HepG2 (cell line): ENCODE results near the gene CPM. TPM values are rescaled to one million over a fixed set of nuclear protein-coding genes. Genes with fewer than 3 reads are reported as not detected.

Experiments
- ATAC-seq: fragments of 200-7000 bp; cut with Tn5 transposase; 3 replicates; pipeline ENCODE4 v1.9.1; 2020; ENCODE audit warnings: mild to moderate bottlenecking, moderate library complexity
- BruUV-seq: library from RNA; stranded (reverse); fragments of 400-500 nt; replicated peaks from 2 replicates; lab custom pipeline; 2021; lab: Mats Ljungman, UMichigan
- CTCF ChIA-PET: fragments of 300-600 bp; formaldehyde crosslinking; extraction: SDS; loops from one replicate; lab custom pipeline; 2021; ENCODE audit warnings: low total read pairs, inconsistent platforms, low intra/inter-chr PET ratio; lab: Yijun Ruan, JAX
- POLR2A ChIA-PET: fragments of 350-600 bp; sonication (Branson Sonifier 250); formaldehyde crosslinking; loops from one replicate; lab custom pipeline; 2020; ENCODE audit warnings: antibody characterized with exemption, inconsistent platforms; lab: Yijun Ruan, JAX
- DNase-seq: peaks from one replicate; pipeline ENCODE4 v3.0.0-alpha.2; 2015; ENCODE audit warnings: low spot score
- FAIRE-seq: peaks from 3 replicates; lab custom pipeline; 2011; peaks lifted over from hg19 to GRCh38; lab: Jason Lieb, UNC
- H2AFZ ChIP-seq: one replicate; pipeline ENCODE4 v1.6.1; 2011; ENCODE audit warnings: low read length, inconsistent platforms
- H3K27ac ChIP-seq: fragments of 300-600 bp; 3 replicates; pipeline ENCODE4 v1.8.0; 2011; ENCODE audit warnings: mixed run types, mild to moderate bottlenecking, mixed read lengths, low read length, inconsistent platforms; ENCODE audit not compliant: insufficient read depth; ENCODE audit errors: extremely low read length
- H3K27me3 ChIP-seq, 2 experiments: fragments of 200-600 bp in 1 of 2; 2 replicates in 1 of 2; 3 replicates in 1 of 2; pipeline versions ENCODE4 v1.6.0 to v1.8.0; 2011; ENCODE audit warnings: low read length in 2 of 2, mild to moderate bottlenecking in 2 of 2, moderate library complexity in 2 of 2, inconsistent platforms in 1 of 2; ENCODE audit not compliant: insufficient read depth in 2 of 2, control insufficient read depth in 1 of 2
- H3K36me3 ChIP-seq, 2 experiments: fragments of 200-600 bp in 1 of 2; replicated peaks in 1 of 2; 2 replicates in 1 of 2; 3 replicates in 1 of 2; pipeline versions ENCODE4 v1.5.1 to v1.8.0; 2011; ENCODE audit warnings: low read length in 2 of 2, inconsistent platforms in 1 of 2; ENCODE audit not compliant: insufficient read depth in 2 of 2, control insufficient read depth in 1 of 2
- H3K4me1 ChIP-seq: 2 replicates; pipeline ENCODE4 v1.5.1; 2012; ENCODE audit warnings: low read length, inconsistent platforms; ENCODE audit not compliant: insufficient read depth
- H3K4me2 ChIP-seq: 2 replicates; pipeline ENCODE4 v1.6.0; 2011; ENCODE audit warnings: low read depth, low read length, inconsistent platforms
- H3K4me3 ChIP-seq, 3 experiments: fragments of 200-600 bp in 1 of 3; sonication (generic), shearing (Covaris generic) in 1 of 3; replicated peaks in 1 of 3; 2 replicates each; pipeline ENCODE4 v1.5.1; 2011 to 2016; ENCODE audit warnings: low read length in 3 of 3, inconsistent platforms in 2 of 3, low read depth in 2 of 3, mild to moderate bottlenecking in 2 of 3, control low read depth in 1 of 3, mixed read lengths in 1 of 3; ENCODE audit not compliant: insufficient read depth in 1 of 3
- H3K79me2 ChIP-seq: one replicate; pipeline ENCODE4 v1.6.1; 2011; ENCODE audit warnings: low read length, inconsistent platforms; ENCODE audit not compliant: insufficient read depth
- H3K9ac ChIP-seq: 2 replicates; pipeline ENCODE4 v1.6.0; 2011; ENCODE audit warnings: mild to moderate bottlenecking, low read depth, low read length, inconsistent platforms; ENCODE audit not compliant: insufficient read depth
- H3K9me3 ChIP-seq: 2 replicates; pipeline ENCODE4 v1.5.1; 2012; ENCODE audit warnings: mild to moderate bottlenecking, low read length
- H4K20me1 ChIP-seq: 2 replicates; pipeline ENCODE4 v1.6.0; 2011; ENCODE audit warnings: inconsistent platforms, mild to moderate bottlenecking, low read length, moderate library complexity; ENCODE audit not compliant: insufficient read depth
- CREM ChIP-seq, 2 experiments: sonication (generic) in 1 of 2; formaldehyde crosslinking in 1 of 2; IDR thresholded peaks; 2 replicates each; pipeline versions ENCODE4 v1.4.0 to v1.6.1; 2016 to 2020; ENCODE audit warnings: antibody characterized with exemption in 1 of 2, mild to moderate bottlenecking in 1 of 2, missing genetic modification reagents in 1 of 2
- DBP ChIP-seq: sonication (generic); formaldehyde crosslinking; IDR thresholded peaks from 2 replicates; pipeline ENCODE4 v1.4.0; 2020; ENCODE audit warnings: missing genetic modification reagents; ENCODE audit errors: not compliant biosample characterization
- KLF9 ChIP-seq: IDR thresholded peaks from 2 replicates; pipeline ENCODE4 v1.6.1; 2016; ENCODE audit warnings: low read depth
- MEIS1 ChIP-seq: sonication (generic); formaldehyde crosslinking; IDR thresholded peaks from 2 replicates; pipeline ENCODE4 v1.9.0; 2021; ENCODE audit warnings: mild to moderate bottlenecking, missing genetic modification reagents, moderate library complexity, borderline replicate concordance
- SATB2 ChIP-seq: sonication (generic); formaldehyde crosslinking; IDR thresholded peaks from 2 replicates; pipeline ENCODE4 v1.5.0; 2020; ENCODE audit warnings: missing genetic modification reagents
- XBP1 ChIP-seq: sonication (generic); formaldehyde crosslinking; IDR thresholded peaks from 2 replicates; pipeline ENCODE4 v1.5.0; 2020; ENCODE audit warnings: missing genetic modification reagents
- YEATS4 ChIP-seq: sonication (generic); formaldehyde crosslinking; IDR thresholded peaks from 2 replicates; pipeline ENCODE4 v1.4.0; 2020; ENCODE audit warnings: missing genetic modification reagents, borderline replicate concordance
- ZNF260 ChIP-seq: sonication (generic); formaldehyde crosslinking; IDR thresholded peaks from 2 replicates; pipeline ENCODE4 v1.4.0; 2020; ENCODE audit warnings: missing genetic modification reagents, low read depth, mild to moderate bottlenecking, borderline replicate concordance
- ZNF296 ChIP-seq: sonication (generic); formaldehyde crosslinking; conservative IDR thresholded peaks from 2 replicates; pipeline ENCODE4 v1.5.0; 2020; ENCODE audit warnings: mild to moderate bottlenecking, missing genetic modification reagents
- ZNF33A ChIP-seq: sonication (generic); formaldehyde crosslinking; IDR thresholded peaks from 2 replicates; pipeline ENCODE4 v1.5.1; 2020; ENCODE audit warnings: missing genetic modification reagents, mild to moderate bottlenecking, moderate library complexity, borderline replicate concordance
- ZNF607 ChIP-seq: sonication (generic); formaldehyde crosslinking; IDR thresholded peaks from 2 replicates; pipeline ENCODE4 v1.5.1; 2020; ENCODE audit warnings: missing genetic modification reagents, mild to moderate bottlenecking, borderline replicate concordance
- ZNF609 ChIP-seq: sonication (generic); formaldehyde crosslinking; IDR thresholded peaks from 2 replicates; pipeline ENCODE4 v1.4.0; 2020; ENCODE audit warnings: mild to moderate bottlenecking, missing genetic modification reagents, borderline replicate concordance
- ZNF619 ChIP-seq: sonication (generic); formaldehyde crosslinking; IDR thresholded peaks from 2 replicates; pipeline ENCODE4 v1.4.0; 2020; ENCODE audit warnings: mild to moderate bottlenecking, missing genetic modification reagents
- ZNF747 ChIP-seq: sonication (generic); formaldehyde crosslinking; IDR thresholded peaks from 2 replicates; pipeline ENCODE4 v1.8.1; 2023; ENCODE audit warnings: missing genetic modification reagents, mild to moderate bottlenecking, borderline replicate concordance
- ZNF761 ChIP-seq: sonication (generic); formaldehyde crosslinking; conservative IDR thresholded peaks from 2 replicates; pipeline ENCODE4 v1.4.0; 2020; ENCODE audit warnings: mild to moderate bottlenecking, missing genetic modification reagents
- WGBS: methylation state at CpG from one replicate; pipeline ENCODE4 v1.1.6; 2017; ENCODE audit warnings: low lambda C conversion rate; 5-methylcytosine and 5-hydroxymethylcytosine counted together
- in situ Hi-C: cut with HindIII; loops from 2 replicates; pipeline ENCODE4 v1.10.0; 2017; ENCODE audit warnings: low pct_unique_long_range_greater_than_20kb; ENCODE audit not compliant: extremely low pct_ligation_motif_present
- intact Hi-C: fragments of 100-400 bp; cut with micrococcal nuclease; formaldehyde crosslinking; loops from one replicate; pipeline ENCODE4 v1.10.0; 2022; ENCODE audit not compliant: unreplicated experiment
- polyA plus RNA-seq, 8 experiments: library from polyadenylated mRNA; depleted of rRNA in 3 of 8; stranded (reverse) in 7 of 8; unstranded in 1 of 8; fragments of >200 nt; fragmentation: Illumina TruSeq in 4 of 8; extraction: Trizol in 4 of 8; gene quantifications; 2 replicates each; pipeline versions ENCODE4 v1.2.1 to v1.2.3, GENCODE V29; 2011 to 2016; ENCODE audit warnings: low read depth in 4 of 8, missing spikeins in 1 of 8, mixed read lengths in 1 of 8; ENCODE audit not compliant: insufficient read depth in 1 of 8
- total RNA-seq, 5 experiments: library from RNA; depleted of rRNA; stranded (reverse); fragments of >200 nt; fragmentation: Illumina TruSeq; extraction: Trizol; gene quantifications; 2 replicates each; pipeline ENCODE4 v1.2.3, GENCODE V29; 2016; ENCODE audit warnings: low read depth in 1 of 5
- TF ChIP-seq, protein P1 (sequence below): sonication (generic); formaldehyde crosslinking; IDR thresholded peaks from 2 replicates; pipeline ENCODE4 v1.5.1; 2020; ENCODE audit warnings: mild to moderate bottlenecking, missing genetic modification reagents, borderline replicate concordance
- TF ChIP-seq, protein P2 (sequence below): sonication (generic); formaldehyde crosslinking; IDR thresholded peaks from 2 replicates; pipeline ENCODE4 v1.9.0; 2021; ENCODE audit warnings: missing genetic modification reagents, borderline replicate concordance

The CPM gene
- total and polyA plus RNA-seq, 2 of the 13 experiments (the other 11 are each of a cell fraction or from before 2014, with no cell fraction given), result not detected

DNA sequence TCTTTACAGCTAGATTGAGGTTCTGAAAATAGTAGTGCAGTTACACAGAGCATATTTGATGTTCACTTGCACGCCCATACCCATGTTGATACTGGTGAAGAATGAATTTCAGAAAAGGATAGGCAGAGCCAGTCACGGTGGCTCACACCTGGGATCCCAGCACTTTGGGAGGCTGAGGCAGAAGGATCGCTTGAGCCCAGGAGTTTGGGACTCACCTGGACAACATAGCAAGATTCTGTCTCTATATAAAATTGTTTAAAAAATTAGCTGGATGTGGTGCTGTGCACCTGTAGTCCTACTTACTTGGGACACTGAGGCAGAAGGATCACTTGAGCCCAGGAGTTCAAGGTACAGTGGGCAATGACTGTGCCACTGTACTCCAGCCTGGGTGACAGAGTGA is 68.4 kb downstream of the CPM start:
- ChIA-PET POLR2A (no interaction called here), CTCF (interaction anchor here (2.4 kb wide), 1 partner anchor 206 kb away, joined by 15 read pairs; no protein-coding TSS in a partner anchor)
- H3K4me2 ChIP-seq, result no peak overlapping the region
- no peak overlapping the region for H3K9ac ChIP-seq
- in situ Hi-C loops, result no loop called here
- H4K20me1 ChIP-seq, result no peaks in the 10 kb centered on the region
- no TSS peak for BruUV-seq
- no peak overlapping the region for H3K4me3 ChIP-seq
- H3K36me3 ChIP-seq, result no peaks in the 10 kb centered on the region
- FAIRE-seq (no peak), DNase-seq (no peak), ATAC-seq (no peak)
- 76% methylated on average over 3 of the region's 3 CpGs for WGBS
- no peaks in the 10 kb centered on the region for H3K9me3 ChIP-seq
- H3K27me3 ChIP-seq, result peaks cover 0 to 2% of the 10 kb centered on the region in 2 experiments; a peak in 1 of 5 replicates
- H3K4me1 ChIP-seq, result no peaks in the 10 kb centered on the region
- no peak overlapping the region for H3K27ac ChIP-seq
- no peaks in the 10 kb centered on the region for H3K79me2 ChIP-seq
- no peak overlapping the region for H2AFZ ChIP-seq
- intact Hi-C loops, result loop anchor here (1.0 to 5.0 kb wide), 2 partner anchors 206 to 293 kb away; no protein-coding TSS in a partner anchor
- TF ChIP-seq CREM (IDR thresholded peaks at IDR 0.05) (no peak), CREM (CRISPR knock-in tag; IDR thresholded peaks at IDR 0.05) (no peak), ZNF33A (no peak), MEIS1 (CRISPR knock-in tag) (no peak), ZNF609 (CRISPR knock-in tag) (no peak), ZNF607 (CRISPR knock-in tag) (no peak), ZNF747 (CRISPR knock-in tag) (no peak), DBP (CRISPR knock-in tag) (no peak), ZNF296 (CRISPR knock-in tag) (no peak), XBP1 (CRISPR knock-in tag) (no peak), YEATS4 (CRISPR knock-in tag) (no peak), ZNF619 (CRISPR knock-in tag) (no peak), SATB2 (no peak), ZNF260 (CRISPR knock-in tag) (no peak), ZNF761 (CRISPR knock-in tag) (no peak), KLF9 (no peak)
- TF ChIP-seq, protein P1, sequence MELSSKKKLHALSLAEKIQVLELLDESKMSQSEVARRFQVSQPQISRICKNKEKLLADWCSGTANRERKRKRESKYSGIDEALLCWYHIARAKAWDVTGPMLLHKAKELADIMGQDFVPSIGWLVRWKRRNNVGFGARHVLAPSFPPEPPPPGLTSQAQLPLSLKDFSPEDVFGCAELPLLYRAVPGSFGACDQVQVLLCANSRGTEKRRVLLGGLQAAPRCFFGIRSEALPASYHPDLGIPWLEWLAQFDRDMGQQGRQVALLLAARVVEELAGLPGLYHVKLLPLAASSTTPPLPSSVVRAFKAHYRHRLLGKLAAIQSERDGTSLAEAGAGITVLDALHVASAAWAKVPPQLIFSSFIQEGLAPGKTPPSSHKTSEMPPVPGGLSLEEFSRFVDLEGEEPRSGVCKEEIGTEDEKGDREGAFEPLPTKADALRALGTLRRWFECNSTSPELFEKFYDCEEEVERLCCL (CRISPR knock-in tag), result no peak
- TF ChIP-seq, protein P2, sequence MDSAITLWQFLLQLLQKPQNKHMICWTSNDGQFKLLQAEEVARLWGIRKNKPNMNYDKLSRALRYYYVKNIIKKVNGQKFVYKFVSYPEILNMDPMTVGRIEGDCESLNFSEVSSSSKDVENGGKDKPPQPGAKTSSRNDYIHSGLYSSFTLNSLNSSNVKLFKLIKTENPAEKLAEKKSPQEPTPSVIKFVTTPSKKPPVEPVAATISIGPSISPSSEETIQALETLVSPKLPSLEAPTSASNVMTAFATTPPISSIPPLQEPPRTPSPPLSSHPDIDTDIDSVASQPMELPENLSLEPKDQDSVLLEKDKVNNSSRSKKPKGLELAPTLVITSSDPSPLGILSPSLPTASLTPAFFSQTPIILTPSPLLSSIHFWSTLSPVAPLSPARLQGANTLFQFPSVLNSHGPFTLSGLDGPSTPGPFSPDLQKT (CRISPR knock-in tag), result no peak
